GM12865 (cell line): ENCODE data around the gene RPS6KA2.

Experiments used
- DNase-seq: peaks from one replicate; pipeline ENCODE4 v3.0.0; 2010; ENCODE audit warnings: low read depth
- H3K4me3 ChIP-seq: 2 replicates; pipeline ENCODE4 v1.5.1; 2011; ENCODE audit warnings: mild to moderate bottlenecking, low read depth, low read length, control low read depth
- CTCF ChIP-seq: IDR thresholded peaks from 2 replicates; pipeline ENCODE4 v1.5.1; 2011; ENCODE audit warnings: low read length, control low read depth, low read depth, inconsistent platforms; ENCODE audit not compliant: insufficient read depth; ENCODE audit errors: missing control alignments

RPS6KA2 gene

GRCh38 chr6:166624275-166624674, 2.8 kb downstream of the RPS6KA2 start:
- H3K4me3 ChIP-seq = no peak overlapping the region
- DNase-seq = no peak
- TF ChIP-seq CTCF = no peak

GRCh38 chr6:166623318-166623717, 3.7 kb downstream of the RPS6KA2 start:
- DNase-seq = no peak
- no peak overlapping the region for H3K4me3 ChIP-seq
- no peak for TF ChIP-seq CTCF

- no peak overlapping the region for H3K4me3 ChIP-seq
- TF ChIP-seq CTCF = no peak
- no peak for DNase-seq
Observed at GRCh38 chr6:166621114-166621540, 5.9 kb downstream of the RPS6KA2 start.

- DNase-seq = no peak
- H3K4me3 ChIP-seq = no peak overlapping the region
- no peak for TF ChIP-seq CTCF
Observed at GRCh38 chr6:166620478-166621113, 6.5 kb downstream of the RPS6KA2 start.

GRCh38 chr6:166619912-166620311, 7.1 kb downstream of the RPS6KA2 start:
- no peak overlapping the region for H3K4me3 ChIP-seq
- no peak for TF ChIP-seq CTCF
- no peak for DNase-seq

GRCh38 chr6:166618866-166619761, 7.9 kb downstream of the RPS6KA2 start:
- H3K4me3 ChIP-seq = no peak overlapping the region
- TF ChIP-seq CTCF = no peak
- no peak for DNase-seq
